ENCODE data around the gene LIN7A. TPM values are rescaled to one million over a fixed set of nuclear protein-coding genes. Genes with fewer than 3 reads are reported as not detected.

Gene LIN7A
- total and polyA plus RNA-seq, 2 of the 8 experiments (the other 6 are each of a cell fraction or from before 2014, with no cell fraction given) = 5.8 to 22.0 TPM

DNA sequence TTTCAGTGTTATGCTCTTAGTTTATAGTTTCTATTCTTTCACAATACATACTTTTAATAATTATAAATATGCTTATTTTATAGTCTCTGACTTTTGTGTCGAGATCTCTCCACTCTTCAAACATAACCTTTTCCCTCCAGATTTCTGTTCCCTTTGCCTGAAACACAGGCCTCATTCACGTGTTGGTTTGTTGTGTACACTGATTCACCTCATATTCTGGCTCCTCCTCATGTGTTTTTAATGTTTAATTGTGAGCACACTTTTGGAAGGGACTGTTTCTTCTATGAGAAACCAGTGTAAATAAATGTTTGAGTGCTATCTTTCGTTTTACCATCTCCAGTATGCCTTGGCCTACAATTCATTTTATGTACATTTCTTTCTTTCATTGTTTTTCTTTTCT is 20.1 kb downstream of the LIN7A start:
- Histone ChIP-seq H3K36me3 (ENCODE audit: control insufficient read depth in 2 of 4, insufficient read depth in 4 of 4, low read length in 3 of 4) (no peaks in the 10 kb centered on the region), H3K23me2 (ENCODE audit: low read depth, low read length) (no peaks in the 10 kb centered on the region), H3K4me2 (ENCODE audit: insufficient read depth in 1 of 2, low read depth in 2 of 2, low read length in 2 of 2) (no peak overlapping the region), H3K56ac (replicated peaks; ENCODE audit: insufficient read length, low read depth, low read length) (no peak overlapping the region), H3K4ac (replicated peaks; ENCODE audit: insufficient read length, low read depth, low read length) (no peak overlapping the region), H2BK12ac (ENCODE audit: low read depth, low read length) (no peak overlapping the region), H3K4me1 (replicated peaks in 1 of 4; ENCODE audit: control insufficient read depth in 3 of 4, insufficient read depth in 4 of 4, low read length in 3 of 4) (peaks cover 0 to 2% (median 0%) of the 10 kb centered on the region in 4 experiments; a peak in 1 of 7 replicates), H3K18ac (ENCODE audit: extremely low read depth, low read length) (no peak overlapping the region), H3K79me2 (ENCODE audit: control insufficient read depth in 1 of 2, insufficient read depth in 2 of 2, low read length in 2 of 2) (peaks cover 0 to 8% of the 10 kb centered on the region in 2 experiments; a peak in 1 of 4 replicates), H3K4me3 (ENCODE audit: extremely low read depth in 1 of 4, insufficient read depth in 2 of 4, low read depth in 3 of 4, low read length in 4 of 4) (no peak overlapping the region), H2AFZ (ENCODE audit: low read length) (no peak overlapping the region), H3K27me3 (replicated peaks in 1 of 4; ENCODE audit: control insufficient read depth in 3 of 4, extremely low read depth in 1 of 4, insufficient read depth in 3 of 4, low read length in 3 of 4) (no peaks in the 10 kb centered on the region), H4K8ac (ENCODE audit: extremely low read depth, insufficient read depth, low read length) (no peak overlapping the region), H4K20me1 (replicated peaks in 1 of 2; ENCODE audit: control insufficient read depth in 1 of 2, insufficient read depth in 2 of 2, low read length in 2 of 2) (no peaks in the 10 kb centered on the region), H2AK5ac (ENCODE audit: low read depth, low read length) (no peak overlapping the region), H3K9ac (replicated peaks in 1 of 4; ENCODE audit: extremely low read depth in 1 of 4, low read depth in 3 of 4, low read length in 3 of 4) (no peak overlapping the region), H2BK5ac (ENCODE audit: low read depth, low read length) (no peak overlapping the region), H3K14ac (ENCODE audit: insufficient read length) (no peak overlapping the region), H4K5ac (ENCODE audit: insufficient read length, low read depth, low read length) (no peak overlapping the region), H2BK20ac (ENCODE audit: low read length) (no peak overlapping the region), H3K79me1 (ENCODE audit: low read depth, low read length) (no peaks in the 10 kb centered on the region), H3K23ac (ENCODE audit: insufficient read length) (no peak overlapping the region), H2BK15ac (ENCODE audit: low read length) (no peak overlapping the region), H2BK120ac (replicated peaks; ENCODE audit: low read depth, low read length) (no peak overlapping the region), H4K91ac (replicated peaks; ENCODE audit: insufficient read length, low read length) (no peak overlapping the region), H3K9me3 (ENCODE audit: insufficient read depth in 2 of 2, low read depth in 1 of 2, low read length in 1 of 2) (no peaks in the 10 kb centered on the region), H3K27ac (ENCODE audit: low read depth, low read length) (no peak overlapping the region)
- no peak for TF ChIP-seq BACH1 (IDR thresholded peaks at IDR 0.05; ENCODE audit: low read length)
- no peak for TF ChIP-seq CTBP2 (IDR thresholded peaks at IDR 0.05; ENCODE audit: borderline replicate concordance, insufficient read depth, insufficient read length, low read length)
- no peak for TF ChIP-seq JUND (IDR thresholded peaks at IDR 0.05; ENCODE audit: low read length)
- no peak for TF ChIP-seq EZH2 (IDR thresholded peaks at IDR 0.05; ENCODE audit: low read depth, low read length, severe bottlenecking)
- no peak for TF ChIP-seq EGR1 (IDR thresholded peaks at IDR 0.05; ENCODE audit: borderline replicate concordance, low read depth, low read length)
- TF ChIP-seq KDM1A (IDR thresholded peaks at IDR 0.05; ENCODE audit: borderline replicate concordance, low read length) = no peak
- POLR2A ChIA-PET (ENCODE audit: partially characterized antibody) = no interaction called here
- WGBS, 2 experiments (ENCODE audit: extremely low coverage in 1 of 2, insufficient coverage in 1 of 2, insufficient read length in 1 of 2, insufficient replicate concordance in 2 of 2, low coverage in 1 of 2, low lambda C conversion rate in 2 of 2, missing lambda C conversion rate in 1 of 2) = 90% methylated on average over 3 of the region's 3 CpGs; no CpG with 5 or more reads in 1 of the 2 experiments
- no peak for FAIRE-seq
- no peak for DNase-seq (ENCODE audit: low read depth in 1 of 2, low spot score in 2 of 2)
- CTCF ChIA-PET (ENCODE audit: partially characterized antibody) = no interaction called here
